ENCODE data around the gene LSM3.

The LSM3 gene

GRCh38 chr3:14201940-14202684 is 23.5 kb downstream of the LSM3 start:
- DNase-seq = no peak

- no peak for DNase-seq
Measured at GRCh38 chr3:14202874-14203520, 24.4 kb downstream of the LSM3 start.

GRCh38 chr3:14203521-14204079 is 25.0 kb downstream of the LSM3 start:
- DNase-seq = peak; percentile 59

- DNase-seq = no peak
Measured at GRCh38 chr3:14204515-14205284, 26.1 kb downstream of the LSM3 start.

GRCh38 chr3:14206548-14207177 is 28.0 kb downstream of the LSM3 start:
- no peak for DNase-seq

- DNase-seq = no peak
Measured at GRCh38 chr3:14208168-14208567, 29.6 kb downstream of the LSM3 start.

- no peak for DNase-seq
Measured at GRCh38 chr3:14208977-14209394, 30.4 kb downstream of the LSM3 start.

GRCh38 chr3:14209581-14210289 is 31.1 kb downstream of the LSM3 start:
- no peak for DNase-seq

- no peak for DNase-seq
Measured at GRCh38 chr3:14210290-14210688, 31.7 kb downstream of the LSM3 start.

GRCh38 chr3:14210843-14211594 is 32.4 kb downstream of the LSM3 start:
- DNase-seq = no peak

GRCh38 chr3:14211621-14212020 is 33.0 kb downstream of the LSM3 start:
- DNase-seq = no peak

- no peak for DNase-seq
Measured at GRCh38 chr3:14212032-14212431, 33.4 kb downstream of the LSM3 start.

- DNase-seq = no peak
Measured at GRCh38 chr3:14213066-14213774, 34.6 kb downstream of the LSM3 start.

- DNase-seq = no peak
Measured at GRCh38 chr3:14214764-14215163, 36.1 kb downstream of the LSM3 start.

GRCh38 chr3:14216257-14217048 is 37.8 kb downstream of the LSM3 start:
- no peak for DNase-seq

GRCh38 chr3:14218355-14218754 is 39.7 kb downstream of the LSM3 start:
- no peak for DNase-seq

GRCh38 chr3:14220933-14221332 is 42.3 kb downstream of the LSM3 start:
- DNase-seq = no peak

GRCh38 chr3:14221902-14222301 is 43.3 kb downstream of the LSM3 start:
- no peak for DNase-seq

- DNase-seq = no peak
Measured at GRCh38 chr3:14222457-14222856, 43.8 kb downstream of the LSM3 start.
